Liver (tissue), 9 donors: ENCODE data around the gene GRID1. TPM values are rescaled to one million over a fixed set of nuclear protein-coding genes. Genes with fewer than 3 reads are reported as not detected.
A peak's percentile ranks its signal among the peaks of the same experiment; 100 is the strongest.

Experiments used
- DNase-seq: peaks from one replicate; pipeline ENCODE4 v3.0.0-alpha.2; 2017; ENCODE audit warnings: low spot score
- H3K27ac ChIP-seq, 2 donors: one replicate each; pipeline ENCODE4 v1.7.0; 2013; ENCODE audit warnings: inconsistent platforms in 2 of 2, low read length in 2 of 2, control low read depth in 1 of 2, low read depth in 1 of 2, mild to moderate bottlenecking in 1 of 2
- H3K27me3 ChIP-seq, 4 donors: one replicate each; pipeline versions ENCODE4 v1.6.1 to v1.7.0; 2013; ENCODE audit warnings: low read length in 3 of 4, inconsistent platforms in 1 of 4, mild to moderate bottlenecking in 1 of 4, moderate library complexity in 1 of 4; ENCODE audit not compliant: control insufficient read depth in 4 of 4, insufficient read depth in 4 of 4
- H3K36me3 ChIP-seq, 4 donors: one replicate each; pipeline versions ENCODE4 v1.6.1 to v1.7.0; 2013; ENCODE audit warnings: low read length in 3 of 4, mild to moderate bottlenecking in 3 of 4, low read depth in 1 of 4, moderate library complexity in 1 of 4; ENCODE audit not compliant: control insufficient read depth in 4 of 4, insufficient read depth in 3 of 4
- H3K4me1 ChIP-seq, 4 donors: one replicate each; pipeline versions ENCODE4 v1.6.1 to v1.7.0; 2013; ENCODE audit warnings: low read length in 3 of 4, mild to moderate bottlenecking in 3 of 4, moderate library complexity in 1 of 4; ENCODE audit not compliant: control insufficient read depth in 4 of 4, insufficient read depth in 4 of 4
- H3K4me3 ChIP-seq, 3 donors: one replicate each; pipeline versions ENCODE4 v1.6.1 to v1.7.0; 2013; ENCODE audit warnings: low read length in 3 of 3, control low read depth in 1 of 3, low read depth in 1 of 3, mild to moderate bottlenecking in 1 of 3
- H3K9ac ChIP-seq, 2 donors: one replicate each; pipeline ENCODE4 v1.7.0; 2013; ENCODE audit warnings: low read length in 2 of 2, mild to moderate bottlenecking in 2 of 2, moderate library complexity in 2 of 2, control low read depth in 1 of 2, low read depth in 1 of 2
- H3K9me3 ChIP-seq, 4 donors: one replicate each; pipeline versions ENCODE4 v1.6.1 to v1.7.0; 2013; ENCODE audit warnings: low read length in 3 of 4; ENCODE audit not compliant: control insufficient read depth in 4 of 4
- ATF3 ChIP-seq: IDR thresholded peaks from 2 replicates; pipeline ENCODE4 v1.6.1; 2016; ENCODE audit warnings: antibody characterized with exemption
- CTCF ChIP-seq: fragments of 150-350 bp; IDR thresholded peaks from 2 replicates; pipeline ENCODE4 v1.5.1; 2017; ENCODE audit warnings: improper control_type of control experiment, low read depth, low read length; ENCODE audit not compliant: missing input control
- EGR1 ChIP-seq, 2 donors: IDR thresholded peaks; 2 replicates each; pipeline ENCODE4 v1.6.1; 2016 to 2018; ENCODE audit warnings: antibody characterized with exemption in 2 of 2, low read depth in 2 of 2
- FOXA1 ChIP-seq: IDR thresholded peaks from 2 replicates; pipeline ENCODE4 v1.6.1; 2016; ENCODE audit warnings: antibody characterized with exemption
- FOXA2 ChIP-seq: IDR thresholded peaks from 2 replicates; pipeline ENCODE4 v1.6.1; 2016; ENCODE audit warnings: antibody characterized with exemption
- GABPA ChIP-seq, 2 donors: IDR thresholded peaks in 1 of 2; conservative IDR thresholded peaks in 1 of 2; 2 replicates each; pipeline ENCODE4 v1.6.1; 2016; ENCODE audit warnings: antibody characterized with exemption in 2 of 2, mild to moderate bottlenecking in 1 of 2, moderate library complexity in 1 of 2
- HNF4A ChIP-seq, 2 donors: conservative IDR thresholded peaks; 2 replicates each; pipeline ENCODE4 v1.6.1; 2016; ENCODE audit warnings: antibody characterized with exemption in 2 of 2, mild to moderate bottlenecking in 2 of 2
- HNF4G ChIP-seq: IDR thresholded peaks from 2 replicates; pipeline ENCODE4 v1.6.1; 2016; ENCODE audit warnings: antibody characterized with exemption
- JUND ChIP-seq, 2 donors: IDR thresholded peaks; 2 replicates each; pipeline ENCODE4 v1.6.1; 2016; ENCODE audit warnings: antibody characterized with exemption in 2 of 2
- MAX ChIP-seq: IDR thresholded peaks from 2 replicates; pipeline ENCODE4 v1.6.1; 2016; ENCODE audit warnings: antibody characterized with exemption
- NR2F2 ChIP-seq: IDR thresholded peaks from 2 replicates; pipeline ENCODE4 v1.6.1; 2016; ENCODE audit warnings: antibody characterized with exemption
- RAD21 ChIP-seq, 2 donors: IDR thresholded peaks; 2 replicates each; pipeline ENCODE4 v1.6.1; 2016; ENCODE audit warnings: antibody characterized with exemption in 2 of 2, mild to moderate bottlenecking in 2 of 2
- REST ChIP-seq: IDR thresholded peaks from 2 replicates; pipeline ENCODE4 v1.6.1; 2016; ENCODE audit warnings: antibody characterized with exemption, mild to moderate bottlenecking
- RXRA ChIP-seq, 2 donors: IDR thresholded peaks; 2 replicates each; pipeline ENCODE4 v1.6.1; 2017 to 2018; ENCODE audit warnings: antibody characterized with exemption in 2 of 2, mild to moderate bottlenecking in 1 of 2
- SP1 ChIP-seq: IDR thresholded peaks from 2 replicates; pipeline ENCODE4 v1.6.1; 2018; ENCODE audit warnings: antibody characterized with exemption, mild to moderate bottlenecking
- TAF1 ChIP-seq: conservative IDR thresholded peaks from 2 replicates; pipeline ENCODE4 v1.6.1; 2016; ENCODE audit warnings: antibody characterized with exemption, mild to moderate bottlenecking
- ZBTB33 ChIP-seq: IDR thresholded peaks from 2 replicates; pipeline ENCODE4 v1.6.1; 2016; ENCODE audit warnings: antibody characterized with exemption
- WGBS: extraction: QIAGEN DNeasy Blood & Tissue Kit; methylation state at CpG from one replicate; pipeline ENCODE4 v1.1.7; 2013; 5-methylcytosine and 5-hydroxymethylcytosine counted together
- polyA plus RNA-seq, 2 donors: library from polyadenylated mRNA; stranded (reverse) in 1 of 2; unstranded in 1 of 2; fragments of 200-250 nt in 1 of 2; fragments of >200 nt in 1 of 2; fragmentation: Nextera tagmentation in 1 of 2; extraction: Ambion mirVana in 1 of 2; gene quantifications; one replicate each; pipeline versions ENCODE4 v1.2.1 to v1.2.3, GENCODE V29; 2013 to 2015
- total RNA-seq, 2 donors: library from RNA; depleted of rRNA; stranded (reverse); fragments of >200 nt; gene quantifications; one replicate each; pipeline ENCODE4 v1.2.3, GENCODE V29; 2014
- donor health status: healthy.
- donor health status: healthy.
- donor health status: healthy.
- donor health status: healthy.
- donor health status: healthy.

Gene GRID1
- total and polyA plus RNA-seq, 4 donors, result 0.09 to 0.17 (median 0.14) TPM; not detected in 1

- no peaks in the 10 kb centered on the region for H3K27me3 ChIP-seq
- no peaks in the 10 kb centered on the region for H3K4me1 ChIP-seq
- no peak overlapping the region for H3K27ac ChIP-seq
- H3K9me3 ChIP-seq, result peaks cover 0 to 3% (median 0%) of the 10 kb centered on the region in 4 donors
- H3K36me3 ChIP-seq, result no peaks in the 10 kb centered on the region
- no peak for TF ChIP-seq EGR1 (IDR thresholded peaks at IDR 0.05; ENCODE audit: low read depth in 2 of 2)
- no peak for TF ChIP-seq HNF4G
- no peak for TF ChIP-seq FOXA1
- TF ChIP-seq RXRA (IDR thresholded peaks at IDR 0.05), result no peak
- TF ChIP-seq TAF1, result no peak
- no peak for TF ChIP-seq GABPA (IDR thresholded peaks at IDR 0.05 in 1 of 2, conservative IDR thresholded peaks at IDR 0.05 in 1 of 2)
- no peak for TF ChIP-seq HNF4A (conservative IDR thresholded peaks at IDR 0.05)
- no peak for TF ChIP-seq REST
- no peak for TF ChIP-seq ATF3
- no peak for TF ChIP-seq JUND (IDR thresholded peaks at IDR 0.05)
- no peak for TF ChIP-seq CTCF
- no peak for TF ChIP-seq NR2F2
- TF ChIP-seq ZBTB33, result no peak
- no peak overlapping the region for H3K9ac ChIP-seq
- H3K4me3 ChIP-seq, result no peak overlapping the region
- 75% methylated on average over 5 of the region's 5 CpGs for WGBS
- peak; percentile 19 for DNase-seq
Measured at GRCh38 chr10:85611093-85611740, 755.4 kb downstream of the GRID1 start.

GRCh38 chr10:85610381-85611092, 756.1 kb downstream of the GRID1 start:
- no peaks in the 10 kb centered on the region for H3K27me3 ChIP-seq
- DNase-seq, result peak; percentile 14
- no peak overlapping the region for H3K27ac ChIP-seq
- H3K9ac ChIP-seq, result no peak overlapping the region
- peaks cover 0 to 3% (median 0%) of the 10 kb centered on the region in 4 donors for H3K9me3 ChIP-seq
- H3K36me3 ChIP-seq, result no peaks in the 10 kb centered on the region
- no peaks in the 10 kb centered on the region for H3K4me1 ChIP-seq
- TF ChIP-seq FOXA1 (no peak), SP1 (no peak), JUND (IDR thresholded peaks at IDR 0.05) (no peak), RAD21 (IDR thresholded peaks at IDR 0.05) (no peak), ATF3 (no peak), GABPA (IDR thresholded peaks at IDR 0.05 in 1 of 2, conservative IDR thresholded peaks at IDR 0.05 in 1 of 2) (no peak), FOXA2 (no peak), NR2F2 (no peak), HNF4A (conservative IDR thresholded peaks at IDR 0.05) (no peak), EGR1 (IDR thresholded peaks at IDR 0.05; ENCODE audit: low read depth in 2 of 2) (no peak), MAX (no peak)
- 73% methylated on average over 3 of the region's 3 CpGs for WGBS
- H3K4me3 ChIP-seq, result no peak overlapping the region
